ENCODE data around the gene RALB. TPM values are rescaled to one million over a fixed set of nuclear protein-coding genes. Genes with fewer than 3 reads are reported as not detected.
"Not testable (repeated sequence)": the region's sequence is repeated elsewhere in the genome, so short reads cannot be mapped to it uniquely, and the experiment has no call there.

RALB gene
- total RNA-seq, 1 experiment from 2014 or later = 40.2 TPM

GRCh38 chr2:120256651-120257000 is 4.0 kb downstream of the RALB start:
- no peak for DNase-seq
- Mint-ChIP-seq H3K27me3 (ENCODE audit: unreplicated experiment) (no peaks in the 10 kb centered on the region), H3K4me1 (ENCODE audit: low read depth, unreplicated experiment) (peaks cover 50% of the 10 kb centered on the region), H3K36me3 (ENCODE audit: insufficient read depth, unreplicated experiment) (peaks cover 32% of the 10 kb centered on the region), H3K4me3 (ENCODE audit: low read depth, unreplicated experiment) (no peak overlapping the region), H3K27ac (ENCODE audit: unreplicated experiment) (no peak overlapping the region), H3K9me3 (ENCODE audit: low read depth, unreplicated experiment) (peaks cover 14% of the 10 kb centered on the region)
- CTCF ChIA-PET = no interaction called here
- TF ChIP-seq CTCF (IDR thresholded peaks at IDR 0.05; ENCODE audit: unreplicated experiment) = no peak
- intact Hi-C loops (cut with micrococcal nuclease; ENCODE audit: unreplicated experiment) = no loop called here
- BruUV-seq (replicated peaks) = no TSS peak

- intact Hi-C loops (cut with micrococcal nuclease; ENCODE audit: unreplicated experiment) = no loop called here
- no peak overlapping the region for H3K27ac Mint-ChIP-seq (ENCODE audit: unreplicated experiment)
- no TSS peak for BruUV-seq (replicated peaks)
Measured at GRCh38 chr2:120257522-120257921, 4.9 kb downstream of the RALB start.

GRCh38 chr2:120258196-120258595 is 5.5 kb downstream of the RALB start:
- CTCF ChIA-PET = no interaction called here
- H3K4me3 Mint-ChIP-seq (ENCODE audit: low read depth, unreplicated experiment) = no peak overlapping the region
- peaks cover 39% of the 10 kb centered on the region for H3K4me1 Mint-ChIP-seq (ENCODE audit: low read depth, unreplicated experiment)
- intact Hi-C loops (cut with micrococcal nuclease; ENCODE audit: unreplicated experiment) = no loop called here
- no peaks in the 10 kb centered on the region for H3K27me3 Mint-ChIP-seq (ENCODE audit: unreplicated experiment)
- peaks cover 17% of the 10 kb centered on the region for H3K36me3 Mint-ChIP-seq (ENCODE audit: insufficient read depth, unreplicated experiment)
- DNase-seq = no peak
- BruUV-seq (replicated peaks) = no TSS peak
- H3K9me3 Mint-ChIP-seq (ENCODE audit: low read depth, unreplicated experiment) = peaks cover 14% of the 10 kb centered on the region
- TF ChIP-seq CTCF (IDR thresholded peaks at IDR 0.05; ENCODE audit: unreplicated experiment) = no peak
- H3K27ac Mint-ChIP-seq (ENCODE audit: unreplicated experiment) = no peak overlapping the region

More at GRCh38 chr2:120257522-120257921, 4.9 kb downstream of the RALB start:
- TF ChIP-seq CTCF (IDR thresholded peaks at IDR 0.05; ENCODE audit: unreplicated experiment) = no peak
- DNase-seq = no peak
- Mint-ChIP-seq H3K4me1 (ENCODE audit: low read depth, unreplicated experiment) (peaks cover 41% of the 10 kb centered on the region), H3K27me3 (ENCODE audit: unreplicated experiment) (no peaks in the 10 kb centered on the region), H3K9me3 (ENCODE audit: low read depth, unreplicated experiment) (peaks cover 14% of the 10 kb centered on the region), H3K4me3 (ENCODE audit: low read depth, unreplicated experiment) (no peak overlapping the region), H3K36me3 (ENCODE audit: insufficient read depth, unreplicated experiment) (peaks cover 23% of the 10 kb centered on the region)
- CTCF ChIA-PET = no interaction called here

- CTCF ChIA-PET; H3K36me3 Mint-ChIP-seq (ENCODE audit: insufficient read depth, unreplicated experiment); BruUV-seq (replicated peaks); H3K27me3 Mint-ChIP-seq (ENCODE audit: unreplicated experiment); H3K4me3 Mint-ChIP-seq (ENCODE audit: low read depth, unreplicated experiment); intact Hi-C loops (cut with micrococcal nuclease; ENCODE audit: unreplicated experiment); H3K27ac Mint-ChIP-seq (ENCODE audit: unreplicated experiment); DNase-seq: not testable (repeated sequence)
- Mint-ChIP-seq H3K4me1 (ENCODE audit: low read depth, unreplicated experiment) (peaks cover 30% of the 10 kb centered on the region), H3K9me3 (ENCODE audit: low read depth, unreplicated experiment) (peaks cover 14% of the 10 kb centered on the region)
Measured at GRCh38 chr2:120259939-120260338, 7.3 kb downstream of the RALB start.

GRCh38 chr2:120260736-120261135 is 8.1 kb downstream of the RALB start:
- DNase-seq = no peak
- TF ChIP-seq CTCF (IDR thresholded peaks at IDR 0.05; ENCODE audit: unreplicated experiment) = no peak
- intact Hi-C loops (cut with micrococcal nuclease; ENCODE audit: unreplicated experiment) = no loop called here
- BruUV-seq (replicated peaks) = no TSS peak
- Mint-ChIP-seq H3K4me3 (ENCODE audit: low read depth, unreplicated experiment) (no peak overlapping the region), H3K9me3 (ENCODE audit: low read depth, unreplicated experiment) (peaks cover 14% of the 10 kb centered on the region), H3K36me3 (ENCODE audit: insufficient read depth, unreplicated experiment) (peaks cover 7% of the 10 kb centered on the region), H3K4me1 (ENCODE audit: low read depth, unreplicated experiment) (peaks cover 29% of the 10 kb centered on the region), H3K27me3 (ENCODE audit: unreplicated experiment) (no peaks in the 10 kb centered on the region), H3K27ac (ENCODE audit: unreplicated experiment) (no peak overlapping the region)
- CTCF ChIA-PET = no interaction called here
